ENCODE data around the gene EML1.
"Not testable (repeated sequence)": the region's sequence is repeated elsewhere in the genome, so short reads cannot be mapped to it uniquely, and the experiment has no call there.

The EML1 gene

DNA sequence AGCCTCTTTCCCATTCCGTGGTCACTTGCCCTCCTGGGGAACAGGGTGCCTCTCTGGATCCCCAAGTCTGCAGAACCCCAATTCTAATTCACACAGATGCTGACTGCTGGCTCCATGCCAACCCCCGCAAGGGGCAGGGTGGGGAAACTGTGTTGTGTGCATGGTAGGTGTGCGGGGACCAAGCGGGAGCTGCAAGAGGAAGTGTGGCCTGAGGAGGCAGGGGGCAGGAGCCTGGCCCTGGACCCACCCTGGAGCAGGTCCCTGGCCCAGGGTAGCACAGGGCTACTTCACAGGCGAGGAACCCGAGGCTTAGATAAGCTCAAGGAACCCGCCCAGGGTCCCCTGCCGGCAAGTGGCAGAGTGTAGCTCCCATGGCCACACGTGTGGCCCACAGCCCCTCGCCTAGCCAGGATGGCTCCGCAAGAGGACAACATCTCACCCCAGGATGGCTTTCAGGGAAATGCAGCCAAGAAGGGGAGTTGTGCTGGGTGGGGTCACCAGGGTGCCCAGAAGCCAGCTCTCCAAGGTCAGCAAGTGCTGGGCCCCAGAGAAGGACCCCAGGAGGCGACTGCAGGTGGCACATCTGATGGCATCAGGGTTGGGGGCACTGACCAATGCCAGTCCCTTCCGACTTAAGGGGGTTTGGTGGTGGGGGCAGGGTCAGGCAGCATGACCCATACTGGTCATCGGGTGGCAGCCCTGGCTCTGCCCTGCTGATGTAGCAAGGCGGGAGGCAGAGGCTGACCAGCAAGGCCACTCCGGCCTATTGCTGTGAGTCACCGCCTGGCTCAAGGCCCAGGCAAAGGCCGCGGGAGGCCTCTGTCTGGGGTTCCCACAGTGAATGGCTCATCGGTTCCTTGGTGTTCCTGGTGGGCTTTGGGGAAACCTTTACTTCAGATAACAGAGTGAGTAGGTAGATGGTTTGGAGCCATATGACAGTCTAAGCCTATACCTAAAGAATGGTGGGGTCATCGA lies 37.3 kb upstream of the EML1 start:
- no peak for DNase-seq (ENCODE audit: low read depth in 2 of 2, low spot score in 1 of 2)

DNA sequence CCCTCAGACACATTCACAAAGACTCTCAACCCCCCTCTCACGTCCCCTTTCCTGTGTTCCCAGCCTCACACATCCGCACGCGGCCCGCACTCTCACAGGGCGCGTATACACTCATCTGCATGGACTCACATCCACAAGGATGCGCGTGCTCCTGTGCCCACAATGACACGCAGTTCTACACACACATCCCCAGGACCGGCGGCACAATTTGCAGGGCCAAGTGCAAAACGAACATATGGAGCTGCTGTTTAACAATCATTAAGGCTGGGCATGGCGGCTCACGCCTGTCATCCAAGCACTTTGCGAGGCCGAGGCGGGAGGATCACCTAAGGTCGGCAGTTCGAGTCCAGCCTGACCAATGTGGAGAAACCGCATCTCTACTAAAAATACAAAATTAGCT lies 36.4 kb upstream of the EML1 start:
- DNase-seq (ENCODE audit: low read depth in 2 of 2, low spot score in 1 of 2), result no peak

GRCh38 chr14:99757331-99758070 lies 35.7 kb upstream of the EML1 start:
- DNase-seq (ENCODE audit: low read depth in 2 of 2, low spot score in 1 of 2), result no peak

DNA sequence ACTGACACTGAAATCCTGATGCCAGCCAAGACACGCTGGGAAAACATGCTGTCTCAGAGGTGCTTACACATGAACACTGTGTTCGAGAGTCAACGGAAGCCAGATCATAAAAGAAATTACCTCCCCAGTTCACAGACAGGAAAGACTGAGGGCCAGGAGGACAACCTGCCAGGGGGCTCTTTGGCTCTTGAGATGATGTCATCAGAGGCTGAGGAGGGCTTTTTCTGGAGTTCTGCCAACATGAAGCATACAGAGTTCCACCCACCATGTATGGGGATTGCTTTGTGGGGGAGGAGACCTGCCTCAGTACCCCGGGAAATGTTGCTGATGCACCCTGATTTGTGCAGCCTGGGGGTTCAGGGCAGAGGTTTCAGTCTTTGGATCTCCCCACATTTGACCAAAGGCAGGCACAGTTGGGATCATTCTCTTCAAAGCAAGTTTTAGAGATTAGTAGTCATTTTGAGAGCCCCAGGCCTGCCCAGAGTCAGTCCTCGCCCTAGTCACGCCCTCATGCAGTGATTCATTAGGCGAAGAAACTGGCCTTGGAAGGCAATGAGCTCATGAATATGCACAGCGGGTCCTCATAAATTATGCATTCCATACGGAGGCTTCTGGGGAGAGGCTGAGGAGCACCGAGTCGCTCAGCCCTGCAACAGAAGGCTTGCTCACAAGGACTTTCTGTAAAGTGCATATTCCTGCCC lies 34.9 kb upstream of the EML1 start:
- no peak for DNase-seq (ENCODE audit: low read depth in 2 of 2, low spot score in 1 of 2)

DNA sequence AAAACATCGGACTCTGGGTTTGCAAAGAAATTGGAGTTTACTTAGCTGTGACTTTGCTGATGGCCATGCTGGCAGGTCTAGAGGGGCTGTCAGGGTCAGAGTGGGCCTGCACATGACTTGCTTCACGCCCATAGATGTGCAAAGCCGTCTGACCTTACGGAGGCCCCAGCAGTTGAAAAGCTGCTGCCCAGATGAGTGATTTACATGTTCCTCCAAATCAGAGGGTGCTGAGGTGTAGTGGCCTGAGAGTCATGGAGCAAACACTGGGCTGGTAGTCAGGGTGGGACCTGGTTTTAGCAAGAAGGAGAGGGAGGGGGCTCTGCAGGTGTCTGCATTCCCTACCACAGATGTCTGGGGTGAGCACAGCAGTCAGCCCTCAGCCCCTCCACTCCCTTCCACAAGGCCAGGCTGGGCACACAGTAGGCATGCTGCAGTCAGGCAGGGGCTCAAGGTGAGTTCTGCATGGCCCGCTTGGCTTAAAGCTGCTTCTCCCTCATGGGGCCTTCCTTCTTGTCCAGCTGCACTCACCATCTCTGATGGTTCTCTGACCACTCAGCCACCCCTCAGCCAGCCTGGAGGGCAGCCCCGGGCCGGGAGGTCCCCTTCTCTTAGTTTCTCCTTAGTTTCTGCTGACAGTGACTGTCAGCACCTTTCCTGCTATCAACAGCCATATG lies 34.2 kb upstream of the EML1 start:
- DNase-seq (ENCODE audit: low read depth in 2 of 2, low spot score in 1 of 2), result no peak

GRCh38 chr14:99759546-99759925 lies 33.7 kb upstream of the EML1 start:
- DNase-seq (ENCODE audit: low read depth in 2 of 2, low spot score in 1 of 2), result no peak

DNA sequence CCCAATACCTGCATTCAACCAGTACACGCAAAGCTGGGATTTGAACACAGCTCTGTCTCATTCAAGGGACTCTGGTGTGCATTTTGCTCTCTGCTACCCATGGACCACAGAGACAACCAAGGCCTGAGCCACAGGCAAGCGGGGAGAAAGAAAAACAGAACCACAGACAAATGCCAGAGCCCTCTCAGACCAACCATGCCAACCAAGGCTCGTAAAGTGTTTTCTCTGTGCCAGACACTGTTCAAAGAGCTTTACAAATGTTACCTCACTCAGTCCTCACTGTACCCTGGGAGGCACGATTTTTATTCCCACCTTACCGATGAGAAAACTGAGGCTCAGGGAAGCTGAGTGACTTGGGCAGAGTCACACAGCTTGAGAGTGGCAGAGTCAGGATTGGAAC lies 32.4 kb upstream of the EML1 start:
- DNase-seq (ENCODE audit: low read depth in 2 of 2, low spot score in 1 of 2), result no peak

DNA sequence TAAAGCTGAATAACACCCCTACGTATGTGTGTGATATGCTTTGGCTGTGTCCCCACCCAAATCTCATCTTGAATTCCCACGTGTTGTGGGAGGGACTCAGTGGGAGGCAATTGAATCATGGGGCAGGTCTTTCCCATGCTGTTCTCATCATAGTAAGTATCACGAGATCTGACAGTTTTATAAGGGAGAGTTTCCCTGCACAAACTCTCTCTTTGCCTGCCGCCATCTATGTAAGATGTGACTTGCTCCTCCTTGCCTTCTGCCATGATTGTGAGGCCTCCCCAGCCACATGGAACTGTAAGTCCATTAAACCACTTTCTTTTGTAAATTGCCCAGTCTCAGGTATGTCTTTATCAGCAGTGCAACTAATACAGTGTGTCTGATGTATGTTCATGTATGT lies 30.3 kb upstream of the EML1 start:
- DNase-seq (ENCODE audit: low read depth in 2 of 2, low spot score in 1 of 2), result not testable (repeated sequence)

- DNase-seq (ENCODE audit: low read depth in 2 of 2, low spot score in 1 of 2), result no peak
These were observed 29.5 kb upstream of the EML1 start for GRCh38 chr14:99763527-99764221.

DNA sequence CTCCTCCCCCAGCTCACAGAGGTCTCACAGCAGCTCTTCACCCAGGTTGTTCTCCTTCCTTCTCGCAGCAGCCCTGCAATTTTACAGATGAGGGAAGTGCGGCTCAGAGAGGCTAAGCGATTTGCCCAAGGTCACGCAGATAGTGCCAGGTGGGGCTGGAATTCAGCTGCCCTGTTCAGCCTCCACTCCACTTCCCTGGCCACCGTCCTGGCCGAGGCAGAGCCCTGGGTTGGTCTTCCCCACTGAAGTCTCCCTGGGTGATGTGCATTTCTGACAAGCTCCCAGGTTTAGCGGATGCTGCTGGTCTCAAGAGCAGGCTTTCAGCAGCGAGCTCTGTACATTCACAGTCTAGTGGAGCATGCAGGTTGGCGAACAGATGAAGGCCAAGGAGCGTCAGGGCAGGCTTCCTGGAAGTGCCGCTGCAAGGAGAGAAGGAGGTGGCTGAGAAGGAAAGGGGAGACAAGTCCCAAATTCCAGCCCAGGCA lies 28.9 kb upstream of the EML1 start:
- DNase-seq (ENCODE audit: low read depth in 2 of 2, low spot score in 1 of 2), result no peak

DNA sequence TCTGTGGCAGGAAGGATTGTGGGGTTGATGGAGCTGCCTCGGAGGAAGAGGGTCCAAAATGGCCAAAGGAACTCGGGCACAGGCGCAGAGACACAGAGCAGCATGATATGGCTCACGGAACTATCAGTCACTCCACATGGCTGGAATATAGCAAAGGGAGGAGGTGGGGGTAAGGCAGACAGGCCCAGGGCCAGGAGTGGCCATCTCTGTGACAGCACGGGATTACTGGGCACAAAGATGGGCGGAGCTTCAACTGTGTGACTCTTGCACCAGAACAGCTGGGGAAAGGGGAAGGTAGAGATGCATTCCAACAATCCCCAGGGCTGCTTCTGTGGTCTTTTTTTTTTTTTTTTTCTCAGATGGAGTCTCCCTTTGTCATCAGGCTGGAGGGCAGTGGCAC lies 24.8 kb upstream of the EML1 start:
- no peak for DNase-seq (ENCODE audit: low read depth in 2 of 2, low spot score in 1 of 2)

GRCh38 chr14:99769123-99769522 lies 24.1 kb upstream of the EML1 start:
- DNase-seq (ENCODE audit: low read depth in 2 of 2, low spot score in 1 of 2), result no peak

DNA sequence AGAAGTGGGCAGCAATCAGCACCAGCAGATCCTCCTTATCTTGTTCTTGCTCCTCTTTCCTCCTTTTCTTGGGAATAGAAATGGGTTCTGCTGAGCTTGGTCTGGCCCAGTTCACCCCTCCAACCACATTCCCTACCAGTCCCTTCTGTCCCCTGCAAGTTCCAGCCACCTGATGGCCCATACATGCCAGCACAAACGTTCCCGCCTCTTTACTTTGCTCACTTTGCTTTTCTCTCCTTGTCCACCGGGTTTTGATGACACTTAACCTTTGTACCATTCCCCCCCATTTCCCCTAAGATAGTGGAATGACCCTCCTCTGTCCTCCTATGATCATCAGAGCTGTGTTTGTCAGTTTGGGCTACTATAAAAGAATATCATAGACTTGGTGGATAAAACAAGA lies 23.4 kb upstream of the EML1 start:
- no peak for DNase-seq (ENCODE audit: low read depth in 2 of 2, low spot score in 1 of 2)

- no peak for DNase-seq (ENCODE audit: low read depth in 2 of 2, low spot score in 1 of 2)
These were observed 20.6 kb upstream of the EML1 start for GRCh38 chr14:99772371-99773283.

GRCh38 chr14:99773521-99774497 lies 19.4 kb upstream of the EML1 start:
- DNase-seq (ENCODE audit: low read depth in 2 of 2, low spot score in 1 of 2), result no peak

DNA sequence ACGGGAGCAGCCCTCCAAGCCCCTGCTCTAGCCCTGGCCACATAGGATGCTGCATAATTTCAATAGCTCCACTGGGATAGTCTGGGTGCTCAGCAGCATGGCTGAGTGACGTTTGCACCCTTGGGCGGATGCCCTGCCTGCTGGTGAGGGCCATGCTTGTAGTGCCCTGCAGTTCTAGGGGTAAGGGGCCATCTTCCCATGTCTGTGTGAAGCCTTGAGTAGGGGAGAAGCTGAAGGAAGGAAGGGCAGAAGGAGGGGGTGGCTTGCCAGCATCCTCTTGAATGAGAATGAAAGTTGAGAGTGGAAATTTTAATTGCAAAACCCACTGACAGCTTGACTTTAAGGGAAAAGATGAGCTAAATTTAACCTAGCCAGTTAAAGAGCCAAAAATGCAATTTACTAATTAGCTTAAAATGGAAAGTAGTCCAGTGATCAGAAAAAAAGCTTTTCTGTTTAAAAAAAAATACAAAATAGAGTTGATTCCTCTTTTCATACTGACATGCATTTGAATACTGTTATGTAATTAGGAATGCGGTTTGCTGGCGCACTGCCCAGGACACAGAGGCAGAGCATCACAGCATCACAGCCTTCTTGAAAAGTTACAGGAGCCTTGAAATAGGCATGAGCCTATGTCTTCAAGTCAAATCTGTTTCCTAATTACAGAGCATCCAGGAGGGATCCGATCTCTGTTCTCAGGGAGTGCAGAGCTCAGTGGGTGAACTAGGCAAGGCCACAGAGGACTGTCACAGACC lies 18.5 kb upstream of the EML1 start:
- DNase-seq (ENCODE audit: low read depth in 2 of 2, low spot score in 1 of 2), result no peak

DNA sequence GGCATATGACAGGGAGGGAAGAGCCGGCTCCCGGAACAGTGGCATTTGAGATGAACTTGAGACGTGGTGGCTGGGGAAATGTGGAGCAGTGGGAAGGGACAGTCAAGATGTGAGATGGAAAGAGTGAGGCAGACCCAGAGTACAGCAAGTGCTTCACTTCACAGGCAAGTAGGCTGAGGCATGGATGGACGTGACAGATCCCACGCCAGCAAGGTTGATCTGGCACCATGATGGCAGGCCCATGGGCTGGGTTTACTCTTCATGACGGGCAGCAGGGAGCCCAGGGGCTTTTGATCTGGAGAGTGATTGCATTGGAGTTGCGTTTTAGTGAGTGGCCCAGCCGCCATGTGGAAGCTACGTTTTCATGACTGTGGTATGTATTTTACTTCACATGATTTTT lies 17.9 kb upstream of the EML1 start:
- no peak for DNase-seq (ENCODE audit: low read depth in 2 of 2, low spot score in 1 of 2)

- no peak for DNase-seq (ENCODE audit: low read depth in 2 of 2, low spot score in 1 of 2)
These were observed 15.3 kb upstream of the EML1 start for GRCh38 chr14:99777951-99778350.
